GM12874 (cell line): ENCODE measurements around the gene ADAMTS16.

Experiments
- TF ChIP-seq, protein P1 (sequence below): IDR thresholded peaks from 2 replicates; pipeline ENCODE4 v1.5.1; 2011; ENCODE audit warnings: low read depth, mild to moderate bottlenecking, control low read depth, low read length, moderate library complexity; ENCODE audit not compliant: insufficient read depth

ADAMTS16 gene, protein sequence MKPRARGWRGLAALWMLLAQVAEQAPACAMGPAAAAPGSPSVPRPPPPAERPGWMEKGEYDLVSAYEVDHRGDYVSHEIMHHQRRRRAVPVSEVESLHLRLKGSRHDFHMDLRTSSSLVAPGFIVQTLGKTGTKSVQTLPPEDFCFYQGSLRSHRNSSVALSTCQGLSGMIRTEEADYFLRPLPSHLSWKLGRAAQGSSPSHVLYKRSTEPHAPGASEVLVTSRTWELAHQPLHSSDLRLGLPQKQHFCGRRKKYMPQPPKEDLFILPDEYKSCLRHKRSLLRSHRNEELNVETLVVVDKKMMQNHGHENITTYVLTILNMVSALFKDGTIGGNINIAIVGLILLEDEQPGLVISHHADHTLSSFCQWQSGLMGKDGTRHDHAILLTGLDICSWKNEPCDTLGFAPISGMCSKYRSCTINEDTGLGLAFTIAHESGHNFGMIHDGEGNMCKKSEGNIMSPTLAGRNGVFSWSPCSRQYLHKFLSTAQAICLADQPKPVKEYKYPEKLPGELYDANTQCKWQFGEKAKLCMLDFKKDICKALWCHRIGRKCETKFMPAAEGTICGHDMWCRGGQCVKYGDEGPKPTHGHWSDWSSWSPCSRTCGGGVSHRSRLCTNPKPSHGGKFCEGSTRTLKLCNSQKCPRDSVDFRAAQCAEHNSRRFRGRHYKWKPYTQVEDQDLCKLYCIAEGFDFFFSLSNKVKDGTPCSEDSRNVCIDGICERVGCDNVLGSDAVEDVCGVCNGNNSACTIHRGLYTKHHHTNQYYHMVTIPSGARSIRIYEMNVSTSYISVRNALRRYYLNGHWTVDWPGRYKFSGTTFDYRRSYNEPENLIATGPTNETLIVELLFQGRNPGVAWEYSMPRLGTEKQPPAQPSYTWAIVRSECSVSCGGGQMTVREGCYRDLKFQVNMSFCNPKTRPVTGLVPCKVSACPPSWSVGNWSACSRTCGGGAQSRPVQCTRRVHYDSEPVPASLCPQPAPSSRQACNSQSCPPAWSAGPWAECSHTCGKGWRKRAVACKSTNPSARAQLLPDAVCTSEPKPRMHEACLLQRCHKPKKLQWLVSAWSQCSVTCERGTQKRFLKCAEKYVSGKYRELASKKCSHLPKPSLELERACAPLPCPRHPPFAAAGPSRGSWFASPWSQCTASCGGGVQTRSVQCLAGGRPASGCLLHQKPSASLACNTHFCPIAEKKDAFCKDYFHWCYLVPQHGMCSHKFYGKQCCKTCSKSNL

DNA sequence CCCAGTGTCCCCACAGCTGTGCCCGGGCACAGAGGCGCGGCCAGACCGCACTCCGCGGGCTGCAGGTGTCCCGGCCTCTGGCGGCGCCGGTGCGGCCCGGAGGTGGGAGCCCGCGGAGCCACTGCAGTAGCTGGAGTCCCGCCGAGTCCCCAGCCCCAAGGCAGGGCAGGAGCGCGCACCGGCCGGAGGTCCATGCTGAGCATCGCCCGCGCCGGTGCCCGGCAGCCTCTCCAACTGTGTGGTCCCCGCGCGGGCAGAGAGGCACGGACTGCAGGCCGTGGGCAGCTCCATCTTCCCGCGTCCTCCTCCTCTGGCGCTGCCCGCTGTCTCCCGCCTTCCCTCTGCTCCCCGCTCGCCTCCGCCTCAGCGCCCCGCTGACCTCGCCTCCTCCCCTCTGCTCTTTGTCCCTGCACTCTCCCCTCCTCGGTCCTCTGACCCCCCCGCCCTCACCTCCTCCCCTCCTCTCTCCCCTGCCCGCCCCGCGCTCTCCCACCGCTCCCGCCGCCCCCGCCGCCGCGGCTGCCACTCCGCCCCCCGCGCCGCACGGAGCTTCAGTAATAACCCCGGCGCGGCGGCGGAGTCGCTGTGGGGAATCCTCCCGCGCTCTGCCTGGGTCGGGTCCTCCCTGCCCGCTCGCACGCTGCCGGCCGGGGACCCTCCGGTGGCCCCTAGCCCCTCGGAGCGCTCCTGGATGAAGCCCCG lies at the start of gene ADAMTS16:
TSS of gene ADAMTS16 (plus strand) at position 554 of the 702 bp plus-strand sequence. CDS start at position 692, 138 bp downstream.
- TF ChIP-seq, protein P1, sequence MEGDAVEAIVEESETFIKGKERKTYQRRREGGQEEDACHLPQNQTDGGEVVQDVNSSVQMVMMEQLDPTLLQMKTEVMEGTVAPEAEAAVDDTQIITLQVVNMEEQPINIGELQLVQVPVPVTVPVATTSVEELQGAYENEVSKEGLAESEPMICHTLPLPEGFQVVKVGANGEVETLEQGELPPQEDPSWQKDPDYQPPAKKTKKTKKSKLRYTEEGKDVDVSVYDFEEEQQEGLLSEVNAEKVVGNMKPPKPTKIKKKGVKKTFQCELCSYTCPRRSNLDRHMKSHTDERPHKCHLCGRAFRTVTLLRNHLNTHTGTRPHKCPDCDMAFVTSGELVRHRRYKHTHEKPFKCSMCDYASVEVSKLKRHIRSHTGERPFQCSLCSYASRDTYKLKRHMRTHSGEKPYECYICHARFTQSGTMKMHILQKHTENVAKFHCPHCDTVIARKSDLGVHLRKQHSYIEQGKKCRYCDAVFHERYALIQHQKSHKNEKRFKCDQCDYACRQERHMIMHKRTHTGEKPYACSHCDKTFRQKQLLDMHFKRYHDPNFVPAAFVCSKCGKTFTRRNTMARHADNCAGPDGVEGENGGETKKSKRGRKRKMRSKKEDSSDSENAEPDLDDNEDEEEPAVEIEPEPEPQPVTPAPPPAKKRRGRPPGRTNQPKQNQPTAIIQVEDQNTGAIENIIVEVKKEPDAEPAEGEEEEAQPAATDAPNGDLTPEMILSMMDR: no peak

DNA sequence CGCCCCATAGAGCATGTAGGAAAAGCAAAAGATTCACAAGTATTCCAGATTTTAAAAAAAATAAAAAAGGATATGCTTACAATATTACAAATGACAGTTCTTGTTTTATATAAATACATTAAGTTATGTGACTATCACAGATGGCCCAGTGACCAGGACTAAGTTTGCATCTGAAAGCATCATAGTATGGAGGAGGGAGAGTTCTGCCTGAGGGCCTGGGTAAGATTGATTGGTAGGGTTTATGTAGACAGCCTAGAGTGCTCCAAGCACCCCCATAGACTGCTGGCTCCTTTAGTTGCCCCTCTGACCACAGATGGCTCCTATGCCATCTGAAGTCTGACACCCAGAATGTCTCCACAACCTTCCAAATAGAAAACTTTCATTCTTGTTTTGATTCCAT lies 48.0 kb upstream of the ADAMTS16 start:
- TF ChIP-seq, protein P1: no peak

DNA sequence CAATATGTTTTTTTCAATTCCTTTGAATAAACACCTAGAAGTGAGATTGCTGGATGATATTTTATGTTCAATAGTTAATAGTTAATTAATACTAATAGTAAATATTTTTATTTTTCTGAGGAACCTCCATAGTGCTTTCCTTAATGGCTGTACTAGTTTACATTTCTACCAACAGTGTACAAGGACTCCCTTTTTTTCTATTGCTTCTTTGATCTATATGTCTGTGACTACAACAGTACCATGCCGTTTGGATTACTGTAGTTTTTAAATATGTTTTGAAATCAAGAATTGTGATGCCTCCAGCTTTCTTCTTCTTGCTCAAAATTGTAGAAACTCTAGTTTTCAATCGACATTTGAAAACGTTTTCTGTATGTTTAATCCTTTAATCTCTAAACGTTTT lies 39.5 kb upstream of the ADAMTS16 start:
- TF ChIP-seq, protein P1: no peak

DNA sequence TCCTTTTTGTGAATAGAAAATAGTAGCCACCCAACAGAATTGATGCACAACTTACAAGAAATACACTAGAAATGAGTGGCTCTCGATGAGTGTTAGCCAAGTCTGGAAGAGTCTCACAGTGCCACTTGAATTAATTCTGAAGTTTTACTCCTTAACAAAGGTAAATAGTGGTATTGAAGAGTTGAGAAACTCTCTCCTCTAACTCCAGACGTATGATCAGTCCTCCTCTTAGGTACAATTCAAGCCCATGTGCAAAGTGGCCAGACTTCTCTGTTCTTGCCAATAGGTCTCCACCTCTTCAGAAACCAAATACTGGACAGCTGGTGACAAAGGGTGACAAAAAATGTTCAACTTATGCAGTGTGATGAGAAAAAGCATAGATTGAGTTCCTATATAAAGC lies 38.5 kb upstream of the ADAMTS16 start:
- TF ChIP-seq, protein P1: no peak

DNA sequence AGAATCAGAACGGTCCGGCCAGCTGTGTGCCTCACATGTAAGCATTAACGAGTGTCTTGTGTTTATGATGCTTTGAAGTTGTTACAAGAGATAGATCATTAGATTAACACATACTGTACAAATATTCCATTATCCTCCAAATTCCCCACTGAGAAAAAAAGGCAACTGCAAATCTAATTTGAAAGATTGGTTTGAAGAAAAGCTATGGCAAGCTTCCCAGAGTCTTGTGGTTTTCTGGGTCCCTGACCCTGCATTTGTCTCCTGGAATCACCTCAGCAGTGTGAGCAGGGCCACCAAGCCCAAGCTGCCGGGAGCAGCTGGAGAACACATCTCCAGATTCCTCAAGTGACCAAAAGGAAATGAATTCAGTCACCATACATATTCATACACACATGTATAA lies 36.9 kb upstream of the ADAMTS16 start:
- TF ChIP-seq, protein P1: no peak

DNA sequence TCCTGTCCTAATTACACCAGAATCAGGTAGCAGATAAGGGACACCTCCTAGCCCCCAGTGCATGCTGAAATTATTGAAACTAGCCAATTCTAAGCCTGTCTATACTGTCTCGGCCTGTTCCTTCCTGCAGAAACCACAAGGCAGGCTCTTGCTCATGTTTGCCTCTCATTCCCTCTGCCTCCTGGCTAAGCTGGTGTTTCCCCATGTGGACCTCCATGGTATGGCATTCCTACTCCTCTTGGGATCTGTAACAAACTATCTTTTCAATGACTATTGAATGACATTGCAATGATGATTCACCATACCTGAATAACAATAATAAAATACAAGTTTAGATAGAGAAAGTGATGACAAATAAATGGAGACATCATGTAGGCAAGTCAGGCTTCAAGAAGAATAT lies 35.6 kb upstream of the ADAMTS16 start:
- TF ChIP-seq, protein P1: no peak

DNA sequence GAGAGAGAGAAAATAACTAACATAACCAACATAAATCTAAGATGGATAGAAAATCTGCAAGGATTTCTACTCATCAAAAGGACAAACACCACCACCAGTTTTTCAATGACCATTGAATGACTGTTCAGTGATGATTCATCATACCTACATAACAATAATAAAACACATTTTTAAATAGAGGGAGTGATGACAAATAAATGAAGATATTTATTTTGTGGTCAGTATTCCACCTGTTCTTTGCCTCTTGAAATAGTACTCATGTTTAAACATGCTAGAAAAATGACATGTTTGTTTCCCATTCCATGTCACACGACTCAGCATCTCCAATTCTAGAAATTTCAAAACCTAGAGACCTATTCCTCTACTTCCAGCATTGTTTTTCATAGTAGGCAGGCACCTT lies 34.6 kb upstream of the ADAMTS16 start:
- TF ChIP-seq, protein P1: no peak
